Measurements from ENCODE around the gene ZFYVE28.

ZFYVE28 gene

DNA sequence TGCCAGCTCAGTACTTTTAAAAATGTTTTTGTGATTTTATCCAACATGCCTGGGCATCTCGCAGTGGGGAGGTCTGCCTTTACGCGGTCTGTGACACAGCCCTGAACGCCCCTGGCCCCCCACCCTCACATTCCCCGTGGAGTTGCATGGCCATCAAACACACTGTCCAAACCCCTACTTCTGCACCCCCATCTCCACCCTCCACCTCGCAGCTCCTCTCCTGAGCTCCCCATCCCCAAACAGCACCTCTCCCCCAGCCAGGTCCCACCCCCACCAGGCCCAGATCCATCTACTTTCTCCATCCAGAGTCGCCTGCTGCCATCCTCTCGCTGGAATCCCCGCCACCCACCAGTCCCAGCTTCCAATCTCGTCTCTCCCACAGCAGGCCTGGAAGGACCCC lies 9.5 kb downstream of the ZFYVE28 start:
- no peak for FAIRE-seq

- FAIRE-seq: no peak
Observed at GRCh38 chr4:2408401-2408958, 10.0 kb downstream of the ZFYVE28 start.

DNA sequence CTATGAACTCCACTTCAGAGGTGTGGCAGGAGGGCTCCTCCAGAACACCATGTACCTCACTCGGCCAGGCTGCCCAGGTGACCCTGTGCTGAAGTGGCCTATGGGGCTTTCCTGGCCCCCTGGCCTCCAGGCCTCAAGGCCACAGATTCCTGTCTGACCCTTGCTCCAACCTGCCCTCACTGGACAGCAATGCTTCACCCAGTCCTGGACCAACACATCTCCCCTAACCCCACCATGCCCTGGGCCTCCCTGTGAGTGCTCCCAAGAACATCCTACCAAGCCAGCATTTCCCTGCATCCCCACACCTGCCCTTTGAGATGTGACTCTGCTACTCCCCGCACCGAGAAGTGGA lies 10.5 kb downstream of the ZFYVE28 start:
- no peak for FAIRE-seq

GRCh38 chr4:2406920-2407319 lies 11.5 kb downstream of the ZFYVE28 start:
- FAIRE-seq: no peak

DNA sequence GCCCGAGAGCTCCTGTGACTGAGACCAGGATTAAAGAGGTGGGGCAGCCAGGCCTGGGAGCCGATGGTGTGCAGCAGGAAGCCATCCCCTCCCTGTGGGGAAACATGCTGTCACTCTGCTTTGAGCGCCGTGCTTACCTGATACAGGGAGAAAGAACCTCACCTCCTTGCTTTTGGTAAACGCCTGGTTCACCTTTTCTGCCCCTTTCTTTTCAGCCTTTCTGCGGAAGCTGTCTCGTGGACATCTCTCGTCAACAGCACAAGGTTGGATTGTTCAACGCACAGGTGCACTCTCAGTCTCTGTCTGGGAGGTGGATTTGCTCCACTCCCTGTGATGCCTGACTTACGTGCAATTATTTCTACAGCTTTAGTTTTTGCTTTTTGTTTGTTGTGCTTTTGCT lies 12.0 kb downstream of the ZFYVE28 start:
- no peak for FAIRE-seq

GRCh38 chr4:2402941-2403340 lies 15.5 kb downstream of the ZFYVE28 start:
- no peak for FAIRE-seq

DNA sequence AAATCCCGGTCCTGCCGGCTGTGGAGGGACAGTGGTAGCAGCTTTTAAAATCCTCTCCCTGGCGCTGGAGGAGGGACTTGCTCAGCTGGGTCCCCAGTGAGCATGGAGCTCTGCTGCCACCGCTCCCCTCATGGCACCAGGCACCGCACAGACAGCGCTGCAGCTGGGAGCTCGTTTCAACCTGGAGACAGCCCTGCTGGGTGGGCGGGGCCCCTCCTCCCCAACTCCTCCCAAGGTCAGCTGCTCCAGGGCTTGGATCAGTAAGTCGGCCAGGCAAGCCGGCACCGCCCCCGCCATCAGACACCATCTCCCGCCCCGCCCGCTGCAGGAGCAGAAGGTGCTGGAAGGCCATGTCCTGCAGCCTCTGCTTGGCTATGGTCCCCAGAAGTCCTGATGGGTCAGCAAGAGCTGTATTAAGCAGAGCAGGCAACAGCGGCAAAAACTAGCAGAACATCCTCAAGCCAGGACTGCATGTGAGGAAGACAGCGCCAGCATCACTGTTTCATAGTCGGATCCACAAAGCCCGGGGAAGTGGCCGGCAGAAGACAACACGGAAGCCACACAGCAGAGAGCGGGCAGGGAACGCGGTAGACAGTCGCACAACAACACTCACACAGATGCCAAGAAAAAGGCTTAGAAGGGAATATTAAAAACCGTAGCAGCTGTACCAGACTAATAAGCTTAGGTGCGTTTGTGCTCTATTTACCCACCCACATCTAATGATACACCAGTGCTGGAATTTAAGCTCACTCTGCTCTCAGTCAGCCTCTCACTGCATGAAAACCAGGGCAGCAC lies 16.2 kb downstream of the ZFYVE28 start:
- FAIRE-seq: no peak

- no peak for FAIRE-seq
Observed at GRCh38 chr4:2401610-2401983, 16.8 kb downstream of the ZFYVE28 start.

- no peak for FAIRE-seq
Observed at GRCh38 chr4:2400841-2401609, 17.4 kb downstream of the ZFYVE28 start.

- FAIRE-seq: no peak
Observed at GRCh38 chr4:2399631-2400190, 18.7 kb downstream of the ZFYVE28 start.

DNA sequence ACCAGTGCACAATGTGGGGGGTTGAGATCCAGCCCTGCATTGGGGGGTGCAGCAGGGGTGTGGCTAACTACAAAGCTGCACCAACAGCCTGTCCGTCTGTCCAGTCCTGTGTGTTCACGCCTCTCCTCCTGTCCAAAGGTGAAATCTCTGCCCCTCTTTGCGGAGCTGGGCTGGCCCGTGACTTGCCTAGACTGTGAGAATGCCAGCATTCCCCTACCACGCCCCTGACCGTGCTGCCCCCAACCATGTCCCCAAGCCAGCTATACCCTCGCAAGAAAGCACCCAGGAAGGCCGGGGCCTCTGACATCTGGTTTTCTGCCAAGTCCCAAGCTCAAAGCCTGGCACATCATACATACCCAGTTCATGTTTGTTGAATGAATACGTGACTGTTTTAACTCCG lies 19.2 kb downstream of the ZFYVE28 start:
- no peak for FAIRE-seq

DNA sequence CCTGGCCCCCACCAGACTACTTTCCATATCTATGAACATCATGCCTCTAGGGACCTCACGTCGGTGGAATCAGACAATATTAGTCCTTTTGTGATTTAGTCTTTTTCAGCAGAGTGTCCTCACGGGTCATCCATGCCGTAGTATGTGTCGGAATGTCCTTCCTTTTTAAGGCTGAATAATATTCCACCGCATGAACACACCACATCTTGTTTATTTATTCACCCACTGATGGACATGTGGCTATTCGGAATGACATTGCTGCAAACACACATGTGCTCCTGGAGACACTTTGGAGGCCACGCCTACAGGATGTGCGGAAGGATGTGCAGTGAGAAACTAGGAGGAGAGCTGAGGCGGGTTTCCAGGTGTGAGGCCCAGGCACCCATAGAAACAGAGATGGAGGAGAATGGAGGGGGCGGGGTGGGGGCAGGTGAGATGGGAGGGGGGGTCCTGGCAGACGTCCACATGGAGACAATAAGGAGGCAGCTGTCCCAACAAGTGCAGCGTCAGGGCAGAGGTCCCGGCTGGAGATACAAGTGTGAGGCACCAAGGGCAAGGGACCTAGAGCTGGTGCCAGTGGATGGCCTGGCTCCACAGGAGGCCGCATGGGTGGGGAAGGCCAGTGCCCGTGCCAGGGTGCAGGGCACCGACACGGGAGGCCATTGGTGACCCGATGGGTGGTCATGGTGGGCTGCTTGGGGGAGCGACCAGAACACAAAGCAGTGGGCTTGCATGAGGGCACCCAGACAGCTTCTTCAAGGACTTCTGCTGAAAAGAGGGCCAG lies 20.7 kb downstream of the ZFYVE28 start:
- no peak for FAIRE-seq

DNA sequence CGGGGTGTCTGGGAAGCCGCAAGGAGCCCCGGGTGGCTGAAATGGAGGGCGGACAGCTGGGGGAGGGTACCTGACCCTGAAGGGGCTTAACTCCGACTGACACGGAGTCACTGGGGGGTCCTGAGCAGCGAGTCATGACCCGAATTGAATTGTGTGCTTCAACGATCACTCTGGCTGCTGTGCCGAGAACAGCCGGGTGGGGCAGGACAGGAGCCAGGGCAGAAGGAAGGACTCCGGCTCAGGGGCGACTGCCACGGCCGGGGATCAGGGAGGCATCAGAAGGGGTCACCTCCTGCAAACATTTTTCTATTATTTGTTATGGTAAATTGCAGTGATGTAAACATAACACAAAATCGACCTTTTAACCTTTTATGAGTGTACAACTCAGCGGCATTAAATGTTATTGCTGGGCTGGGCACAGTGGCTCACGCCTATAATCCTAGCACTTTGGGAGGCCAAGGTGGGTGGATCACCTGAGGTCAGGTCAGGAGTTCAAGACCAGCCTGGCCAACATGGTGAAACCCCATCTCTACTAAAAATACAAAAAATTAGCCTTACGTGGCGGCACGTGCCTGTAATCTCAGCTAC lies 21.6 kb downstream of the ZFYVE28 start:
- no peak for FAIRE-seq

DNA sequence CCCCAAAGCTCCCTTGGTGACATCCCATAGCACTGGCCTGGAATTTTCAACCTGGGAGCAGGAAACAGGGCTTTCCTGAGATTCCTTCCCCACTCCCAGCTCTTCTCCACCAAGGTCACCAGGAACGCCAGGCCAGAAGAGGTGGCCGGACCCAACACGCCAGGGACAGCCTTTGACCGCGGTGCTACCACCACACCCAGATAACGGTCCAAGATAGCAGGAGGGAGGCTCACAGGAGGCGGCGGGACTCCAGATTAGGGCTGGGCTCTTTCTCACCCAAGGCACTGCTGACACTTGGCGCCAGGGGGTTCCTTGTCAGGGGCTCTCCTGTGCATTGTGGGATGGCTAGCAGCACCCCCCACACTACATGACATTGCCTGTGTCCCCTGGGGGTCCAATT lies 22.9 kb downstream of the ZFYVE28 start:
- FAIRE-seq: no peak

GRCh38 chr4:2395038-2395437 lies 23.4 kb downstream of the ZFYVE28 start:
- no peak for FAIRE-seq

DNA sequence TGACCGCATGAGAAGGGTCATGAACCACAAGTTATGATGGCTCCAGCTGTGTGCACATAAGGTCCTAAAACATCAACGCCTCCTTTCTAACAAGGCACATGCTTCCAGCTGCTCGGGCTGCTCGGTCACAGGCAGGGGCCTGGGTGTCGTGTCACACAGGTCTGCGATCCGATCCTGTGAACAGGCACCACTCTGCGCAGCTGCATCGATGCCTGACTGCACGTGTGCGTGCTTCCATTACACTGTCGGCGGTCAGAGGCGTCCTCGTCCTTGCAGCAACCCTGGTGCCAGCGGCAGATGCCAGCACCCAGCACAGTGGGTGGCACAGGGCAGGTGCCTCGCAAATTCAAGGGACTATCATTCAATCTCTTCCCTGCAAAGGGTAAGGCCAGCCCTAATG lies 23.9 kb downstream of the ZFYVE28 start:
- FAIRE-seq: no peak

GRCh38 chr4:2393353-2394270 lies 24.8 kb downstream of the ZFYVE28 start:
- FAIRE-seq: no peak

GRCh38 chr4:2390784-2391421 lies 27.5 kb downstream of the ZFYVE28 start:
- FAIRE-seq: no peak

DNA sequence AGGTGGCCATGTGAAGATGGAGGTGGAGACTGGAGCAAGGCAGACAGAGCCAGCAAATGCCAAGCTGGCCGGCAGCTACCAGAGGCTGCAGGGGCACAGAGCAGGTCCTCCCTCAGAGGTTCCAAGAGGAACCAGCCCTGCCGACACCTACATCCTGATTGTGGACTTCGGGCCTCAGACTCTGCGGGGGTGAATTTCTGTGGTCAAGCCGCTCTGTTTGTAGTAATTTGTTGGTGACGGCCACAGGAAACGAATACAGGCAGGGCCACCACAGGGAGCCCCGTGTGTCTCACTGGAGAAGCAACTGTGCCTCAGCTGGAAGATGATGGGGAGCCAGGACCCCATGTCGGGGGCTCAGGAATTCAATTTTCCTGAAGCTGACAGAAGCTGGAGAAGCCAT lies 28.3 kb downstream of the ZFYVE28 start:
- FAIRE-seq: no peak

DNA sequence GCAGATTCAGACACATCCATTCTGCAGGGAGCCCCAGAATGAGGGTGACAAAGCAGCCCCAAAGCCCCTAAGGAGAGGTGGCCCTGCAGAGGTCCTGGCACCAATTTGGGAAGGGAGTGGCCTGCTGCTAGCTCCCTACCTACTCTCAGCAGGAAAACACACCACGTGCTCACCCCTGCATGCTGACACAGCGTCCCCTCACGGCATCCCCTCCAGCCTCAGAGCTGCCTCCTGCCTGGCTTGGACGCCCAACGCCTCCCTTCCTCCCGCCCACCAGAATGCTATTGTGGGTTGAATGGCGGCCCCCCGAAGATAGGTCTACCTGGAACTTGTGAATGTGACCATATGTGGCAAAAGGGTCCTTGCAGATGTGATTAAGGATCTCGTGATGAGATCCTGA lies 28.8 kb downstream of the ZFYVE28 start:
- FAIRE-seq: no peak
